Measurements from ENCODE around the gene FUT6. TPM values are rescaled to one million over a fixed set of nuclear protein-coding genes. Genes with fewer than 3 reads are reported as not detected.

FUT6 gene
- total and polyA plus RNA-seq, 2 experiments from 2014 or later = not detected

DNA sequence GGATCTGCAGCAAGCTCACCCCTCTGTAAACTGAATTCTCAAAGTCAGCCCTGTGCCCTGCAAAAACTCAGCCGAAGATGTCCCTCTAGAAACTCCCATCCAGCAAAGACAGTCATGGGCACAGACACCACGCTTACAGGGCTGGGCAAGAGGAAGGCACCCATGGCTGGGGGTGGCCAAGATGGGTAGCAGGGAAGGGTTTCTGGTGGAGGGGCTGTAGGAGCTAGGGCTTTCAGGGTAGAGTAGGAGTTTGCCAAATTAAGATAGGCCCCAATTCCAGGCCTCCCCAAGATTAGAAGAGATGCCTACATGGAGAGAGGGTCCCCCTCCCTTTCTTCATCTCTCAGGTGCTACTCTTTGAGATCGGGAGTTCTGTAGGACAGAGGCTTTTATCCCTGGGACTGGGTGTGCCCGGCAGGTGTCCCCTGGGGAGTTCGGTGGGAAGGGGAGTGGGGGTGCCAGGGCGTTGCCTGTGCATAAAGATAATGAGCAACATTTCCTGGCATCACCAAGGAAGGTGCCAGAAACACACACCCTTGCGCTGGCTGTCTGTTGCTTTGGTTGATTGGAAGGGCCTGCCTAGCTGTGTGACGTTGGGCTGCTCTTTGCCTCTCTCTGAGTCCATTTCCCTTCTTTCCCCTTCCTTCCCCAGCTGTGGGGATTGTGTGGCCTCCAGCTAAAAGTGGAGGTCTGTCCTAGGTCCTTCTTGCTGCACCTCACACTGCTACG is 25.2 kb downstream of the FUT6 start:
- H3K27me3 ChIP-seq = no peaks in the 10 kb centered on the region
- H3K27ac ChIP-seq = no peak overlapping the region
- no peaks in the 10 kb centered on the region for H3K4me1 ChIP-seq (ENCODE audit: low read depth)
- DNase-seq (ENCODE audit: low read depth in 1 of 2, low spot score in 1 of 2) = no peak
- H3K9me3 ChIP-seq (ENCODE audit: low read depth) = no peaks in the 10 kb centered on the region
- no peaks in the 10 kb centered on the region for H3K36me3 ChIP-seq
- TF ChIP-seq, protein P1, sequence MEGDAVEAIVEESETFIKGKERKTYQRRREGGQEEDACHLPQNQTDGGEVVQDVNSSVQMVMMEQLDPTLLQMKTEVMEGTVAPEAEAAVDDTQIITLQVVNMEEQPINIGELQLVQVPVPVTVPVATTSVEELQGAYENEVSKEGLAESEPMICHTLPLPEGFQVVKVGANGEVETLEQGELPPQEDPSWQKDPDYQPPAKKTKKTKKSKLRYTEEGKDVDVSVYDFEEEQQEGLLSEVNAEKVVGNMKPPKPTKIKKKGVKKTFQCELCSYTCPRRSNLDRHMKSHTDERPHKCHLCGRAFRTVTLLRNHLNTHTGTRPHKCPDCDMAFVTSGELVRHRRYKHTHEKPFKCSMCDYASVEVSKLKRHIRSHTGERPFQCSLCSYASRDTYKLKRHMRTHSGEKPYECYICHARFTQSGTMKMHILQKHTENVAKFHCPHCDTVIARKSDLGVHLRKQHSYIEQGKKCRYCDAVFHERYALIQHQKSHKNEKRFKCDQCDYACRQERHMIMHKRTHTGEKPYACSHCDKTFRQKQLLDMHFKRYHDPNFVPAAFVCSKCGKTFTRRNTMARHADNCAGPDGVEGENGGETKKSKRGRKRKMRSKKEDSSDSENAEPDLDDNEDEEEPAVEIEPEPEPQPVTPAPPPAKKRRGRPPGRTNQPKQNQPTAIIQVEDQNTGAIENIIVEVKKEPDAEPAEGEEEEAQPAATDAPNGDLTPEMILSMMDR (IDR thresholded peaks at IDR 0.05; ENCODE audit: low read depth, low read length) = no peak
- no peak overlapping the region for H3K4me3 ChIP-seq

DNA sequence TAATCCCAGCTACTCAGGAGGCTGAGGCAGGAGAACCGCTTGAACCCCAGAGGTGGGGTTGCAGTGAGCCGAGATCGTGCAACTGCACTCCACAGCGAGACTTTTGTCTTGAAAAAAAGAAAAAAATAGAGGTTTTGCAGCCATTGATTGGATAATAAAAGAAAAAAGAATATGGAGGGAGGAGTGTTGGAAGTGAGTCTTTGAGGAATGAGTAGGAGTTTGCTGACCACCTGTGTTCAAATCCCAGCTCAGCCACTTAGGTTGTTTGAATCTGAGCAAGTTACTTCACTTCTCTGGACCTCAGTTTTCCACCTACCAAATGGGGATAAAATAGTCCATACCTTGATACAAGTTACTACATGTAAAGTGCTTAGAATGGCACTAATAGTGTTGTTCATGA is 28.4 kb downstream of the FUT6 start:
- H3K9me3 ChIP-seq (ENCODE audit: low read depth) = no peaks in the 10 kb centered on the region
- H3K4me1 ChIP-seq (ENCODE audit: low read depth) = peaks cover 2% of the 10 kb centered on the region
- DNase-seq (ENCODE audit: low read depth in 1 of 2, low spot score in 1 of 2) = no peak
- H3K4me3 ChIP-seq = no peak overlapping the region
- no peaks in the 10 kb centered on the region for H3K27me3 ChIP-seq
- TF ChIP-seq, protein P1 (IDR thresholded peaks at IDR 0.05; ENCODE audit: low read depth, low read length) = no peak
- no peaks in the 10 kb centered on the region for H3K36me3 ChIP-seq
- H3K27ac ChIP-seq = no peak overlapping the region

GRCh38 chr19:5809469-5809868 is 30.0 kb downstream of the FUT6 start:
- TF ChIP-seq, protein P1 (IDR thresholded peaks at IDR 0.05; ENCODE audit: low read depth, low read length) = no peak
- H3K9me3 ChIP-seq (ENCODE audit: low read depth) = no peaks in the 10 kb centered on the region
- no peaks in the 10 kb centered on the region for H3K27me3 ChIP-seq
- H3K4me3 ChIP-seq = no peak overlapping the region
- no peak overlapping the region for H3K27ac ChIP-seq
- H3K36me3 ChIP-seq = no peaks in the 10 kb centered on the region
- peaks cover 5% of the 10 kb centered on the region for H3K4me1 ChIP-seq (ENCODE audit: low read depth)
- no peak for DNase-seq (ENCODE audit: low read depth in 1 of 2, low spot score in 1 of 2)

DNA sequence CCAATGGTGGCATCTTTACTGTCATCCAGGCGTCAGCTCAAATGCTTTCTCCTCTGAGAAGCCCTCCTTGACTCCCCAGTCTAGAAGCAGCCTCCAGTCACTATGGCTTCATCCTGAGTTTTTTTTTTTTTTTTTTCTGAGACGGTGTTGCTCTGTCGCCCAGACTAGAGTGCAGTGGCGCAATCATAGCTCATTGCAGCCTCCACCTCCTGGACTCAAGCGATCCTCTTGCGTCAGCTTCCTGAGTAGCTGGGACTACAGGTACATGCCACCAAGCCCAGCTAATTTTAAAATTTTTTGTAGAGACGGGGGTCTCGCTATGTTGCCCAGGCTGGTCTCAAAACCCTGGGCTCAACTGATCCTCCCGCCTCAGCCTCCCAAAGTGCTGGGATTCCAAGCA is 30.4 kb downstream of the FUT6 start:
- H3K27ac ChIP-seq = no peak overlapping the region
- TF ChIP-seq, protein P1 (IDR thresholded peaks at IDR 0.05; ENCODE audit: low read depth, low read length) = no peak
- DNase-seq (ENCODE audit: low read depth in 1 of 2, low spot score in 1 of 2) = peak in 1 of 2 donors; percentile 24
- H3K9me3 ChIP-seq (ENCODE audit: low read depth) = no peaks in the 10 kb centered on the region
- no peaks in the 10 kb centered on the region for H3K27me3 ChIP-seq
- no peaks in the 10 kb centered on the region for H3K36me3 ChIP-seq
- peaks cover 5% of the 10 kb centered on the region for H3K4me1 ChIP-seq (ENCODE audit: low read depth)
- H3K4me3 ChIP-seq = no peak overlapping the region

DNA sequence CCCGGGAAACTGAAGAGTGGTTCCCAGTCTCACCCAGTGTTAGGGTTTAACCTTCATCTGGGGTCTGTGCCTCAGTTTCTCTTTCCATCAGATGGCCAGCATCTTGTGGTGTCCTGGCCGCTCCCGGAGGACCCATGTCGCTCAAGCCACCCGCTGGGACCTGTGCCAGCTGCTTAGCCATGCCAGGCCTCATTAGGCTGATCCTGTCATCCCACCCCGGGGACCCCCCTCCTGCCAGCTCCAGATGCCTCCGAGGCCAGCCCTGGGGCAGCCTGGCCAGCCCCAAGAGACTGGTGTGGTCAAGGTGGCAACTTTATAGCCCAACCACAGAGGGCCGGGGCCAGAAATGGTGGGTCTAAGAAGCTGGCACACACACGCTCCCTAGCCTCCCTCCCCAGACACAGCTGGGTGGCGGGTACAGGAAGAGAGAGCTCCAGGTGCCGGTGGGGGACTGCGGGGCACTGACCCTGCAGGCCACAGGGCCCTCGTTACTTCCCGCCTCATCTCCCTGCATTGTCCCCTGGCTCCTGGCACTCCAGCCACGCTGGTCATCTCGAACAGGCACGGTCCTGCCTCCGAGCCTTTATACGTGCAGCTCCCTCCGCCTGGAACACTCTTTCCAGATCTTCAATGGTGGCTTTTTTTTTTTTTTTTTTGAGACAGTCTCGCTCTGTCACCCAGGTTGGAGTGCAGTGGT is 31.2 kb downstream of the FUT6 start:
- no peaks in the 10 kb centered on the region for H3K27me3 ChIP-seq
- TF ChIP-seq, protein P1 (IDR thresholded peaks at IDR 0.05; ENCODE audit: low read depth, low read length) = no peak
- no peak overlapping the region for H3K27ac ChIP-seq
- peaks cover 7% of the 10 kb centered on the region for H3K4me1 ChIP-seq (ENCODE audit: low read depth)
- H3K36me3 ChIP-seq = no peaks in the 10 kb centered on the region
- DNase-seq (ENCODE audit: low read depth in 1 of 2, low spot score in 1 of 2) = no peak
- H3K9me3 ChIP-seq (ENCODE audit: low read depth) = no peaks in the 10 kb centered on the region
- no peak overlapping the region for H3K4me3 ChIP-seq

Data from cardiac muscle cell (in vitro differentiated cells and primary cell).